HepG2 (cell line): Measurements from ENCODE around the gene MZF1. TPM values are rescaled to one million over a fixed set of nuclear protein-coding genes. Genes with fewer than 3 reads are reported as not detected.

ENCODE experiments used
- ATF2 ChIP-seq: sonication (generic); formaldehyde crosslinking; IDR thresholded peaks from 2 replicates; pipeline ENCODE4 v1.4.0; 2020; ENCODE audit warnings: missing genetic modification reagents
- E2F1 ChIP-seq: sonication (generic); formaldehyde crosslinking; IDR thresholded peaks from 2 replicates; pipeline ENCODE4 v1.5.0; 2020; ENCODE audit warnings: missing genetic modification reagents
- GPN1 ChIP-seq: sonication (generic); formaldehyde crosslinking; IDR thresholded peaks from 2 replicates; pipeline ENCODE4 v1.5.1; 2020; ENCODE audit warnings: missing genetic modification reagents, borderline replicate concordance
- MLXIP ChIP-seq: sonication (generic); formaldehyde crosslinking; IDR thresholded peaks from 2 replicates; pipeline ENCODE4 v1.9.0; 2021; ENCODE audit warnings: missing genetic modification reagents, borderline replicate concordance
- NCOA2 ChIP-seq: sonication (generic); formaldehyde crosslinking; IDR thresholded peaks from 2 replicates; pipeline ENCODE4 v1.8.0; 2022; ENCODE audit warnings: inconsistent platforms
- RARA ChIP-seq: IDR thresholded peaks from 2 replicates; pipeline ENCODE4 v1.6.1; 2016; ENCODE audit warnings: missing genetic modification reagents, missing compliant biosample characterization
- SRSF9 ChIP-seq: fragments of 200-400 bp; formaldehyde crosslinking; IDR thresholded peaks from 2 replicates; pipeline ENCODE4 v1.6.1; 2018; ENCODE audit warnings: borderline replicate concordance, mild to moderate bottlenecking, low read depth, low read length; ENCODE audit not compliant: insufficient read depth, poor library complexity, severe bottlenecking
- ZFP1 ChIP-seq: IDR thresholded peaks from 2 replicates; pipeline ENCODE4 v1.6.1; 2016
- ZMYM4 ChIP-seq: sonication (generic); formaldehyde crosslinking; IDR thresholded peaks from 2 replicates; pipeline ENCODE4 v1.8.1; 2023; ENCODE audit warnings: mild to moderate bottlenecking, missing genetic modification reagents
- ZNF230 ChIP-seq: sonication (generic); formaldehyde crosslinking; IDR thresholded peaks from 2 replicates; pipeline ENCODE4 v1.4.0; 2020; ENCODE audit warnings: mild to moderate bottlenecking, missing genetic modification reagents
- ZNF296 ChIP-seq: sonication (generic); formaldehyde crosslinking; conservative IDR thresholded peaks from 2 replicates; pipeline ENCODE4 v1.5.0; 2020; ENCODE audit warnings: mild to moderate bottlenecking, missing genetic modification reagents
- ZNF326 ChIP-seq: sonication (generic); formaldehyde crosslinking; IDR thresholded peaks from 2 replicates; pipeline ENCODE4 v1.4.0; 2020; ENCODE audit warnings: missing genetic modification reagents, borderline replicate concordance
- ZNF543 ChIP-seq: sonication (generic); formaldehyde crosslinking; IDR thresholded peaks from 2 replicates; pipeline ENCODE4 v1.4.0; 2020; ENCODE audit warnings: mild to moderate bottlenecking, missing genetic modification reagents
- polyA plus RNA-seq, 8 experiments: library from polyadenylated mRNA; depleted of rRNA in 3 of 8; stranded (reverse) in 7 of 8; unstranded in 1 of 8; fragments of >200 nt; fragmentation: Illumina TruSeq in 4 of 8; extraction: Trizol in 4 of 8; gene quantifications; 2 replicates each; pipeline versions ENCODE4 v1.2.1 to v1.2.3, GENCODE V29; 2011 to 2016; ENCODE audit warnings: low read depth in 4 of 8, missing spikeins in 1 of 8, mixed read lengths in 1 of 8; ENCODE audit not compliant: insufficient read depth in 1 of 8
- total RNA-seq, 5 experiments: library from RNA; depleted of rRNA; stranded (reverse); fragments of >200 nt; fragmentation: Illumina TruSeq; extraction: Trizol; gene quantifications; 2 replicates each; pipeline ENCODE4 v1.2.3, GENCODE V29; 2016; ENCODE audit warnings: low read depth in 1 of 5
- TF ChIP-seq, protein P1 (sequence below): sonication (generic); formaldehyde crosslinking; IDR thresholded peaks from 2 replicates; pipeline ENCODE4 v1.4.0; 2020; ENCODE audit warnings: missing genetic modification reagents, borderline replicate concordance
- TF ChIP-seq, protein P2 (sequence below): IDR thresholded peaks from 2 replicates; pipeline ENCODE4 v1.6.1; 2016; ENCODE audit warnings: low read depth, borderline replicate concordance
- TF ChIP-seq, protein P3 (sequence below): sonication (generic); formaldehyde crosslinking; conservative IDR thresholded peaks from 2 replicates; pipeline ENCODE4 v1.8.0; 2022; ENCODE audit warnings: mild to moderate bottlenecking, moderate library complexity, missing genetic modification reagents

The MZF1 gene
- total and polyA plus RNA-seq, 2 of the 13 experiments (the other 11 are each of a cell fraction or from before 2014, with no cell fraction given) = 3.1 to 8.1 TPM

DNA sequence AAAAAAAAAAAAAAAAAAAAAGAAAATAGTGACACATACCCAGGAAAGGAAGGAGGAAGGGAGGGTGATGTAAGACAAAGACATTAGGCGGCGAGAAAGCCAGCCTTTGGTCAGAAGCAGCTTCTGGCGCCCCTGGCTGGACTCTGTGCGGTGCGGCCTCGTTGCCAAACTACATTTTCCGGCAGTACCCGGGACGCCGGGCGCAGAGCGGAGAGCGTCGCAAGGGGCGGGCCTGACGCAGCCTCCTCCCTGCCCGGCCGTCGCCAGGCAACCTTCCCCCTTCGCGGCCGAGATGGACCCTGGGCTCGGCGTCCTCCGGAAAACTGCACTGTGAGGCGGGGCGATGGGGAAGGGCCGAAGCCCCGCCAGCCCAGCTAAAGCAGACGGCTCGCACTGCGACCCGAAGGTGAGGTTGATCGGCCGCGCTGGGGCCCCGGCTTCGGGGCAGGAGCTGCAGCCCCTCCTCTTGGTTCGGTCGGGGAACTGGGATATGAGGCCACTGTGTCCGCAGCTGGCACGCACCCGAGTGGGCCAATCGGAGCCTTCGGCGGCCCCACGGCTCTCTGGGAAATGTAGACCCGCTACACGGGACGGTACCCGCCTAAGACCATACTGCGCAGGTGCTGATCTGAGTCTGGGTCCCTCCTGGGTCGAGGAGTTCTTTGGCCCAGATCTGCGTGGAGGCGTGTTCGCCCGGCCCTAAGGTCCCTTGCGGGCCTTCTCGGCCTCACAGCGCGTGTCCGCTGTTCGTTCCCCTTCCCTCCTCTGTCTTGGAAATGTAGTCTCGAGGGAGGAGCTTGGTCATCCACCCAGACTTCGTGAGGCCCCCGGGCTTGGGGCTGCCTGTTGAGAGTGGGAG, 2.3 kb upstream of the MZF1 start (continued):
- TF ChIP-seq, protein P1, sequence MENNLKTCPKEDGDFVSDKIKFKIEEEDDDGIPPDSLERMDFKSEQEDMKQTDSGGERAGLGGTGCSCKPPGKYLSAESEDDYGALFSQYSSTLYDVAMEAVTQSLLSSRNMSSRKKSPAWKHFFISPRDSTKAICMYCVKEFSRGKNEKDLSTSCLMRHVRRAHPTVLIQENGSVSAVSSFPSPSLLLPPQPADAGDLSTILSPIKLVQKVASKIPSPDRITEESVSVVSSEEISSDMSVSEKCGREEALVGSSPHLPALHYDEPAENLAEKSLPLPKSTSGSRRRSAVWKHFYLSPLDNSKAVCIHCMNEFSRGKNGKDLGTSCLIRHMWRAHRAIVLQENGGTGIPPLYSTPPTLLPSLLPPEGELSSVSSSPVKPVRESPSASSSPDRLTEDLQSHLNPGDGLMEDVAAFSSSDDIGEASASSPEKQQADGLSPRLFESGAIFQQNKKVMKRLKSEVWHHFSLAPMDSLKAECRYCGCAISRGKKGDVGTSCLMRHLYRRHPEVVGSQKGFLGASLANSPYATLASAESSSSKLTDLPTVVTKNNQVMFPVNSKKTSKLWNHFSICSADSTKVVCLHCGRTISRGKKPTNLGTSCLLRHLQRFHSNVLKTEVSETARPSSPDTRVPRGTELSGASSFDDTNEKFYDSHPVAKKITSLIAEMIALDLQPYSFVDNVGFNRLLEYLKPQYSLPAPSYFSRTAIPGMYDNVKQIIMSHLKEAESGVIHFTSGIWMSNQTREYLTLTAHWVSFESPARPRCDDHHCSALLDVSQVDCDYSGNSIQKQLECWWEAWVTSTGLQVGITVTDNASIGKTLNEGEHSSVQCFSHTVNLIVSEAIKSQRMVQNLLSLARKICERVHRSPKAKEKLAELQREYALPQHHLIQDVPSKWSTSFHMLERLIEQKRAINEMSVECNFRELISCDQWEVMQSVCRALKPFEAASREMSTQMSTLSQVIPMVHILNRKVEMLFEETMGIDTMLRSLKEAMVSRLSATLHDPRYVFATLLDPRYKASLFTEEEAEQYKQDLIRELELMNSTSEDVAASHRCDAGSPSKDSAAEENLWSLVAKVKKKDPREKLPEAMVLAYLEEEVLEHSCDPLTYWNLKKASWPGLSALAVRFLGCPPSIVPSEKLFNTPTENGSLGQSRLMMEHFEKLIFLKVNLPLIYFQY (CRISPR knock-in tag) = peak; percentile 87; the same call in 1 of the 2 replicates
- 0 out of 2 replicates have a peak, but pooled peaks have one; percentile 29 for TF ChIP-seq E2F1 (CRISPR knock-in tag)
- peak; percentile 33; the same call in 1 of the 2 replicates for TF ChIP-seq NCOA2 (CRISPR knock-in tag)
- TF ChIP-seq ZNF230 (CRISPR knock-in tag) = no peak; the same call in 1 of the 2 replicates
- no peak; the same call in 1 of the 2 replicates for TF ChIP-seq ZMYM4 (CRISPR knock-in tag)
- TF ChIP-seq ZFP1 (CRISPR knock-in tag) = no peak
- TF ChIP-seq, protein P2, sequence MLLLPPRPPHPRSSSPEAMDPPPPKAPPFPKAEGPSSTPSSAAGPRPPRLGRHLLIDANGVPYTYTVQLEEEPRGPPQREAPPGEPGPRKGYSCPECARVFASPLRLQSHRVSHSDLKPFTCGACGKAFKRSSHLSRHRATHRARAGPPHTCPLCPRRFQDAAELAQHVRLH = peak; percentile 53; the same call in 1 of the 2 replicates
- TF ChIP-seq GPN1 (CRISPR knock-in tag) = no peak
- TF ChIP-seq SRSF9 = no peak
- TF ChIP-seq ZNF543 = 0 out of 2 replicates have a peak, but pooled peaks have one; percentile 19
- TF ChIP-seq, protein P3, sequence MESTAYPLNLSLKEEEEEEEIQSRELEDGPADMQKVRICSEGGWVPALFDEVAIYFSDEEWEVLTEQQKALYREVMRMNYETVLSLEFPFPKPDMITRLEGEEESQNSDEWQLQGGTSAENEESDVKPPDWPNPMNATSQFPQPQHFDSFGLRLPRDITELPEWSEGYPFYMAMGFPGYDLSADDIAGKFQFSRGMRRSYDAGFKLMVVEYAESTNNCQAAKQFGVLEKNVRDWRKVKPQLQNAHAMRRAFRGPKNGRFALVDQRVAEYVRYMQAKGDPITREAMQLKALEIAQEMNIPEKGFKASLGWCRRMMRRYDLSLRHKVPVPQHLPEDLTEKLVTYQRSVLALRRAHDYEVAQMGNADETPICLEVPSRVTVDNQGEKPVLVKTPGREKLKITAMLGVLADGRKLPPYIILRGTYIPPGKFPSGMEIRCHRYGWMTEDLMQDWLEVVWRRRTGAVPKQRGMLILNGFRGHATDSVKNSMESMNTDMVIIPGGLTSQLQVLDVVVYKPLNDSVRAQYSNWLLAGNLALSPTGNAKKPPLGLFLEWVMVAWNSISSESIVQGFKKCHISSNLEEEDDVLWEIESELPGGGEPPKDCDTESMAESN = peak; percentile 83; the same call in 1 of the 2 replicates
- no peak for TF ChIP-seq MLXIP (CRISPR knock-in tag)
- TF ChIP-seq RARA = no peak
- TF ChIP-seq ZNF296 (CRISPR knock-in tag) = no peak
- 0 out of 2 replicates have a peak, but pooled peaks have one; percentile 14 for TF ChIP-seq ATF2
- no peak for TF ChIP-seq ZNF326 (CRISPR knock-in tag)
